K562 (cell line): ENCODE measurements around the gene CELA3B. TPM values are rescaled to one million over a fixed set of nuclear protein-coding genes. Genes with fewer than 3 reads are reported as not detected.
"Not testable (repeated sequence)": the region's sequence is repeated elsewhere in the genome, so short reads cannot be mapped to it uniquely, and the experiment has no call there.

Source experiments
- ATAC-seq: fragments of 200-7000 bp; cut with Tn5 transposase; 3 replicates; pipeline ENCODE4 v1.9.1; 2020; ENCODE audit warnings: moderate library complexity
- BruUV-seq: library from RNA; stranded (reverse); fragments of 400-500 nt; replicated peaks from 2 replicates; lab custom pipeline; 2021; lab: Mats Ljungman, UMichigan
- CTCF ChIA-PET: fragments of 300-600 bp; formaldehyde crosslinking; extraction: SDS; loops from one replicate; lab custom pipeline; 2021; ENCODE audit warnings: low intra/inter-chr PET ratio; lab: Yijun Ruan, JAX
- POLR2A ChIA-PET: fragments of 300-600, 350-650 bp; sonication (Branson Sonifier 250); formaldehyde crosslinking; extraction: SDS; loops from one replicate; lab custom pipeline; 2021; ENCODE audit warnings: antibody characterized with exemption, inconsistent platforms; lab: Yijun Ruan, JAX
- DNase-seq, 4 experiments: peaks; one replicate each; pipeline versions ENCODE4 v3.0.0 to v3.0.0-alpha.2; 2011 to 2018; ENCODE audit warnings: low spot score in 3 of 4, mixed read lengths in 3 of 4; ENCODE audit errors: extremely low read depth in 1 of 4
- FAIRE-seq: peaks from 2 replicates; lab custom pipeline; 2011; peaks lifted over from hg19 to GRCh38; lab: Jason Lieb, UNC
- H2AFZ ChIP-seq: 2 replicates; pipeline ENCODE4 v1.6.0; 2011; ENCODE audit warnings: low read depth, low read length, control low read depth, inconsistent platforms
- H3K27ac ChIP-seq: fragments of 200-600 bp; 3 replicates; pipeline ENCODE4 v1.8.0; 2011; ENCODE audit warnings: low read depth, mild to moderate bottlenecking, control low read depth, inconsistent platforms, low read length, moderate library complexity, mixed read lengths; ENCODE audit errors: extremely low read depth
- H3K27me3 ChIP-seq, 2 experiments: fragments of 300-600 bp in 1 of 2; 2 replicates in 1 of 2; 3 replicates in 1 of 2; pipeline versions ENCODE4 v1.6.0 to v1.8.0; 2011; ENCODE audit warnings: inconsistent platforms in 2 of 2, low read length in 2 of 2, mild to moderate bottlenecking in 1 of 2, mixed read lengths in 1 of 2, moderate library complexity in 1 of 2; ENCODE audit not compliant: control insufficient read depth in 2 of 2, insufficient read depth in 2 of 2
- H3K36me3 ChIP-seq: fragments of 300-600 bp; 3 replicates; pipeline ENCODE4 v1.8.0; 2011; ENCODE audit warnings: mild to moderate bottlenecking, low read length, inconsistent platforms; ENCODE audit not compliant: control insufficient read depth, insufficient read depth
- H3K4me1 ChIP-seq, 2 experiments: fragments of 200-600 bp in 1 of 2; replicated peaks in 1 of 2; 2 replicates in 1 of 2; 3 replicates in 1 of 2; pipeline versions ENCODE4 v1.5.1 to v1.8.0; 2011; ENCODE audit warnings: inconsistent platforms in 2 of 2, low read length in 2 of 2, mild to moderate bottlenecking in 1 of 2, mixed read lengths in 1 of 2, moderate library complexity in 1 of 2; ENCODE audit not compliant: control insufficient read depth in 2 of 2, insufficient read depth in 2 of 2
- H3K4me2 ChIP-seq: 2 replicates; pipeline ENCODE4 v1.6.1; 2011; ENCODE audit warnings: low read length, control low read depth, inconsistent platforms, mixed read lengths; ENCODE audit not compliant: insufficient read depth
- H3K4me3 ChIP-seq: fragments of 200-600 bp; sonication (generic), shearing (Covaris generic); 2 replicates; pipeline ENCODE4 v1.5.1; 2016; ENCODE audit warnings: control low read depth, inconsistent platforms
- H3K79me2 ChIP-seq: fragments of 200-600 bp; 3 replicates; pipeline ENCODE4 v1.8.0; 2011; ENCODE audit warnings: low read length, inconsistent platforms; ENCODE audit not compliant: control insufficient read depth, insufficient read depth
- H3K9ac ChIP-seq, 2 experiments: 2 replicates each; pipeline versions ENCODE4 v1.6.0 to v1.6.1; 2011; ENCODE audit warnings: low read depth in 2 of 2, low read length in 2 of 2, control low read depth in 1 of 2, inconsistent platforms in 1 of 2, mild to moderate bottlenecking in 1 of 2, mixed read lengths in 1 of 2; ENCODE audit not compliant: insufficient read depth in 1 of 2
- H3K9me1 ChIP-seq: one replicate; pipeline ENCODE4 v1.6.0; 2011; ENCODE audit warnings: inconsistent platforms, mild to moderate bottlenecking, low read length, moderate library complexity; ENCODE audit not compliant: control insufficient read depth, insufficient read depth
- H3K9me3 ChIP-seq: replicated peaks from 2 replicates; pipeline ENCODE4 v1.5.1; 2011; ENCODE audit warnings: low read depth, low read length, inconsistent platforms; ENCODE audit not compliant: control insufficient read depth, insufficient read depth
- H4K20me1 ChIP-seq: replicated peaks from 2 replicates; pipeline ENCODE4 v1.6.1; 2011; ENCODE audit warnings: low read length, inconsistent platforms, mixed read lengths; ENCODE audit not compliant: control insufficient read depth, insufficient read depth
- RBM25 ChIP-seq: fragments of 200-400 bp; formaldehyde crosslinking; IDR thresholded peaks from 2 replicates; pipeline ENCODE4 v1.6.1; 2018; ENCODE audit warnings: low read length, low read depth, moderate library complexity; ENCODE audit not compliant: severe bottlenecking
- RFX1 ChIP-seq: fragments of 450-650 bp; IDR thresholded peaks from 2 replicates; pipeline ENCODE4 v1.6.1; 2016; ENCODE audit warnings: mild to moderate bottlenecking, moderate library complexity
- ZNF239 ChIP-seq: fragments of 250-450 bp; sonication (Bioruptor Pico); IDR thresholded peaks from 2 replicates; pipeline ENCODE4 v1.4.0; 2020; ENCODE audit warnings: mild to moderate bottlenecking
- WGBS: fragments of 100-300 bp; shearing (Covaris generic); methylation state at CpG from one replicate; pipeline ENCODE4 v1.1.6; 2016; ENCODE audit warnings: low coverage, mixed read lengths; ENCODE audit not compliant: insufficient coverage; ENCODE audit errors: missing lambda C conversion rate; 5-methylcytosine and 5-hydroxymethylcytosine counted together
- in situ Hi-C: fragments of 300-500 bp; cut with MboI; formaldehyde crosslinking; loops from 4 replicates; pipeline ENCODE4 v1.15.0; 2018; ENCODE audit warnings: inconsistent platforms, mixed read lengths
- intact Hi-C: fragments of 100-400 bp; cut with micrococcal nuclease; formaldehyde crosslinking; loops from 2 replicates; pipeline ENCODE4 v1.14.2; 2022
- polyA plus RNA-seq, 8 experiments: library from polyadenylated mRNA; depleted of rRNA in 4 of 8; stranded (reverse) in 5 of 8; unstranded in 3 of 8; fragments of >200 nt; fragmentation: Nextera tagmentation in 2 of 8; fragmentation: Illumina TruSeq in 1 of 8; extraction: Ambion mirVana in 2 of 8; extraction: Trizol in 1 of 8; gene quantifications; 2 replicates each; pipeline versions ENCODE4 v1.2.1 to v1.2.3, GENCODE V29; 2011 to 2014; ENCODE audit warnings: inconsistent platforms in 1 of 8, missing spikeins in 1 of 8
- total RNA-seq, 7 experiments: library from RNA; depleted of rRNA in 6 of 7; stranded (reverse); fragments of >200 nt in 6 of 7; fragmentation: Illumina TruSeq in 2 of 7; extraction: Trizol in 2 of 7; gene quantifications; 2 replicates each; pipeline versions ENCODE4 v1.2.1 to v1.2.3, GENCODE V29; 2011 to 2021; ENCODE audit warnings: low replicate concordance in 1 of 7

The CELA3B gene
- total and polyA plus RNA-seq, 9 of the 15 experiments (the other 6 are each of a cell fraction or from before 2014, with no cell fraction given), result 3.1 TPM; not detected in 8

- H3K4me2 ChIP-seq, BruUV-seq, H3K4me3 ChIP-seq, ATAC-seq, FAIRE-seq, H3K36me3 ChIP-seq, POLR2A ChIA-PET, H3K9me1 ChIP-seq, H3K79me2 ChIP-seq, H2AFZ ChIP-seq, H3K9ac ChIP-seq, in situ Hi-C loops, H3K9me3 ChIP-seq, H3K27ac ChIP-seq, H4K20me1 ChIP-seq, CTCF ChIA-PET, DNase-seq, intact Hi-C loops, H3K4me1 ChIP-seq: not testable (repeated sequence)
- H3K27me3 ChIP-seq, result peaks cover 2 to 28% of the 10 kb centered on the region in 2 experiments; a peak in 4 of 5 replicates
- peak; percentile 49; the same call in 1 of the 2 replicates for TF ChIP-seq RFX1
- WGBS, result 0% methylated on average over 4 of the region's 4 CpGs
Measured at GRCh38 chr1:21970523-21970922, 6.3 kb upstream of the CELA3B start.

- H3K4me3 ChIP-seq, BruUV-seq, FAIRE-seq, H3K27ac ChIP-seq, H3K9me3 ChIP-seq, H3K4me2 ChIP-seq, H2AFZ ChIP-seq, in situ Hi-C loops, H3K4me1 ChIP-seq, DNase-seq, H3K9ac ChIP-seq, ATAC-seq, H3K36me3 ChIP-seq, CTCF ChIA-PET, H4K20me1 ChIP-seq, POLR2A ChIA-PET, H3K9me1 ChIP-seq, intact Hi-C loops, H3K79me2 ChIP-seq: not testable (repeated sequence)
- TF ChIP-seq RBM25 (peak; percentile 68), ZNF239 (CRISPR knock-in tag) (peak; percentile 92)
- 6% methylated on average over 2 of the region's 2 CpGs for WGBS
- H3K27me3 ChIP-seq, result peaks cover 6 to 36% of the 10 kb centered on the region in 2 experiments; a peak in 4 of 5 replicates
Measured at GRCh38 chr1:21972973-21973441, 3.8 kb upstream of the CELA3B start.

GRCh38 chr1:21973948-21974347 lies 2.9 kb upstream of the CELA3B start:
- in situ Hi-C loops, H3K9ac ChIP-seq, DNase-seq, H3K9me1 ChIP-seq, H3K9me3 ChIP-seq, H3K27ac ChIP-seq, H3K4me3 ChIP-seq, H3K79me2 ChIP-seq, FAIRE-seq, H3K36me3 ChIP-seq, intact Hi-C loops, H3K4me1 ChIP-seq, H3K4me2 ChIP-seq, H2AFZ ChIP-seq, BruUV-seq, H4K20me1 ChIP-seq, CTCF ChIA-PET, ATAC-seq: not testable (repeated sequence)
- WGBS, result 31% methylated on average over 6 of the region's 8 CpGs
- peaks cover 6 to 40% of the 10 kb centered on the region in 2 experiments; a peak in 4 of 5 replicates for H3K27me3 ChIP-seq
- POLR2A ChIA-PET, result interaction anchor here (0.8 kb wide), 1 partner anchor 201 kb away, joined by 3 read pairs; no protein-coding TSS in a partner anchor
